Endodermal cell (in vitro differentiated cells): ENCODE measurements around the gene NSUN6. TPM values are rescaled to one million over a fixed set of nuclear protein-coding genes. Genes with fewer than 3 reads are reported as not detected.

ENCODE experiments used
- DNase-seq: peaks from one replicate; pipeline ENCODE4 v3.0.0-alpha.2; 2017
- H3K27ac ChIP-seq: 2 replicates; pipeline ENCODE4 v1.5.1; 2013; ENCODE audit warnings: mild to moderate bottlenecking, low read depth, low read length, moderate library complexity
- H3K27me3 ChIP-seq: 2 replicates; pipeline ENCODE4 v1.6.1; 2013; ENCODE audit warnings: mild to moderate bottlenecking, low read length, moderate library complexity; ENCODE audit not compliant: insufficient read depth, control insufficient read depth, poor library complexity, severe bottlenecking
- H3K36me3 ChIP-seq: 2 replicates; pipeline ENCODE4 v1.7.0; 2013; ENCODE audit warnings: mild to moderate bottlenecking, low read length, moderate library complexity; ENCODE audit not compliant: control insufficient read depth, insufficient read depth
- H3K4me1 ChIP-seq: one replicate; pipeline ENCODE4 v1.7.0; 2013; ENCODE audit warnings: low read length; ENCODE audit not compliant: control insufficient read depth, insufficient read depth
- H3K4me3 ChIP-seq: 2 replicates; pipeline ENCODE4 v1.5.1; 2013; ENCODE audit warnings: mild to moderate bottlenecking, low read length, moderate library complexity
- H3K9ac ChIP-seq: 2 replicates; pipeline ENCODE4 v1.6.1; 2013; ENCODE audit warnings: mild to moderate bottlenecking, low read length, moderate library complexity; ENCODE audit not compliant: poor library complexity, severe bottlenecking; ENCODE audit errors: extremely low read depth
- H3K9me3 ChIP-seq: 2 replicates; pipeline ENCODE4 v1.6.1; 2013; ENCODE audit warnings: mild to moderate bottlenecking, low read length, moderate library complexity; ENCODE audit not compliant: control insufficient read depth
- H3K27ac Mint-ChIP-seq: 2 replicates; pipeline ENCODE4 v1.8.0; 2020; ENCODE audit warnings: mixed read lengths
- H3K27me3 Mint-ChIP-seq: 2 replicates; pipeline ENCODE4 v1.8.0; 2021; ENCODE audit warnings: mild to moderate bottlenecking, mixed read lengths; ENCODE audit not compliant: insufficient read depth
- H3K36me3 Mint-ChIP-seq: 2 replicates; pipeline ENCODE4 v1.8.0; 2020; ENCODE audit warnings: low read depth, mixed read lengths
- H3K4me1 Mint-ChIP-seq: 2 replicates; pipeline ENCODE4 v1.8.0; 2020; ENCODE audit warnings: mixed read lengths
- H3K4me3 Mint-ChIP-seq: 2 replicates; pipeline ENCODE4 v1.8.0; 2020; ENCODE audit warnings: mild to moderate bottlenecking, moderate library complexity, mixed read lengths
- H3K9me3 Mint-ChIP-seq: 2 replicates; pipeline ENCODE4 v1.8.0; 2020; ENCODE audit warnings: mild to moderate bottlenecking, mixed read lengths
- WGBS, 2 experiments: methylation state at CpG; one replicate each; pipeline versions ENCODE4 v1.1.5 to v1.1.7; 2013; ENCODE audit warnings: missing lambda C conversion rate in 2 of 2, mixed read lengths in 1 of 2; ENCODE audit not compliant: insufficient coverage in 1 of 2, insufficient read length in 1 of 2; 5-methylcytosine and 5-hydroxymethylcytosine counted together
- total RNA-seq, 2 donors: library from RNA; stranded (reverse); fragmentation: NEBNext Ultra II Directional in 1 of 2; extraction: Animal tissue kit (Norgen Biotek cat#: 25700) in 1 of 2; gene quantifications; 2 replicates in 1 of 2; 3 replicates in 1 of 2; pipeline ENCODE4 v1.2.1, GENCODE V29; 2021
- TF ChIP-seq, protein P1 (sequence below): fragments of 200-600 bp; sonication (generic); conservative IDR thresholded peaks from 2 replicates; pipeline ENCODE4 v1.5.0; 2021; ENCODE audit warnings: antibody characterized with exemption, mild to moderate bottlenecking

NSUN6 gene
- total RNA-seq, 2 donors from 2014 or later, result 10.6 to 15.4 TPM

DNA sequence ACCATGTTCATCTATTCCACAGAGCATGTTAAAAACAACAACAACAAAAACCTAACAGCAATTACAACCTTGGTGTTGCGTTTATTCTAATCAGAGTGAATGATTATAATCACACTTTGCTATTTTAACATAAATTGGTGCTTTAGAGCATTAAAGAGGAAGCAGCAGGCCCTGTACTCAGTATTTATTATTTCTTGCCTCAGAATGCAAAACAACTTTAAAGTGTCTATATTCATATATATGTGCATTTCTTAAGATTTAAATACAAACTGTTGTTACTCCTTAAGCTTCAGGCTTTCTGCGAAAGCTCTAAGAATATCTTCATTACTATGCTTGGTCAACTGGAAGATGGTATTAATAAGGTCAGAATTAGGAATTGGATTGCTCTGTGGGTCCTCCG, 29.4 kb upstream of the NSUN6 start:
- WGBS, 2 experiments, result 96 to 100% methylated on average over 1 to 3 of the region's 3 CpGs
- H3K4me3 ChIP-seq, result no peak overlapping the region
- no peak for DNase-seq
- Mint-ChIP-seq H3K27me3 (no peaks in the 10 kb centered on the region), H3K36me3 (peaks cover 4% of the 10 kb centered on the region), H3K4me3 (no peak overlapping the region), H3K4me1 (no peaks in the 10 kb centered on the region), H3K9me3 (no peaks in the 10 kb centered on the region), H3K27ac (no peak overlapping the region)
- H3K36me3 ChIP-seq, result peaks cover 59% of the 10 kb centered on the region
- H3K9ac ChIP-seq, result no peak overlapping the region
- no peaks in the 10 kb centered on the region for H3K4me1 ChIP-seq
- TF ChIP-seq, protein P1, sequence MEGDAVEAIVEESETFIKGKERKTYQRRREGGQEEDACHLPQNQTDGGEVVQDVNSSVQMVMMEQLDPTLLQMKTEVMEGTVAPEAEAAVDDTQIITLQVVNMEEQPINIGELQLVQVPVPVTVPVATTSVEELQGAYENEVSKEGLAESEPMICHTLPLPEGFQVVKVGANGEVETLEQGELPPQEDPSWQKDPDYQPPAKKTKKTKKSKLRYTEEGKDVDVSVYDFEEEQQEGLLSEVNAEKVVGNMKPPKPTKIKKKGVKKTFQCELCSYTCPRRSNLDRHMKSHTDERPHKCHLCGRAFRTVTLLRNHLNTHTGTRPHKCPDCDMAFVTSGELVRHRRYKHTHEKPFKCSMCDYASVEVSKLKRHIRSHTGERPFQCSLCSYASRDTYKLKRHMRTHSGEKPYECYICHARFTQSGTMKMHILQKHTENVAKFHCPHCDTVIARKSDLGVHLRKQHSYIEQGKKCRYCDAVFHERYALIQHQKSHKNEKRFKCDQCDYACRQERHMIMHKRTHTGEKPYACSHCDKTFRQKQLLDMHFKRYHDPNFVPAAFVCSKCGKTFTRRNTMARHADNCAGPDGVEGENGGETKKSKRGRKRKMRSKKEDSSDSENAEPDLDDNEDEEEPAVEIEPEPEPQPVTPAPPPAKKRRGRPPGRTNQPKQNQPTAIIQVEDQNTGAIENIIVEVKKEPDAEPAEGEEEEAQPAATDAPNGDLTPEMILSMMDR, result no peak
- H3K9me3 ChIP-seq, result no peaks in the 10 kb centered on the region
- no peaks in the 10 kb centered on the region for H3K27me3 ChIP-seq
- H3K27ac ChIP-seq, result no peak overlapping the region

DNA sequence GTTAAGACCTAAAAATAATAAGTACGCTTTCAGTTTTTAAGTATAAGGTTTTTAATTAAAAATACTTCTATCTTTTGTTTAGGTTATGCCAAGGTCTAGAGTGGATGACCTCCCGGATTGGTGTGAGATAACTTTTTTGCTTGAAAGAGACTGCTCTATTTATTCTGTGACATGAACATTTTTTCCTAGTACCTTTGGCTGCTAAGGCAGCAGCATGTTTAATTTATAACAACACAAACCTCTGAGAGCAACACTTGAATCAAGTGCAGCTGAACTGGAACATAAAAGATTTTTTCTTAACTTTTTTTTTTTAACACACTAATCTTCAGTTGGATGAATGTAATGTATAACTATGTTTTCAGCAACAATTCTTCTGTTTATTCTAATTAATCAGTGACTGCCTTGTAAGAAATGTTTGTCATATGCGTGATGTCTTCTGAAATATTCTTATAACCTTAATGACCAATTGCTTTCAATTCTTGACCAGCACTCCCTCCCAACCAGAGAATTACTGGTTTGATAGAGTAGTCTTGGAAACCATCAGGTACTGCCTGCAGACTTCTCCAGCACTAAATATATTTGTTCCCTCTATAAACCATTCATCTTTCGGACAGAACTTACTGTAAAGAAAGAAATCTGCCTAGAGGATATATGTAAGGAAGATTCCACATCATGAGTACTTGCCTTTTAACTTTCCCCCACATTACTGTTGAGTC, 23.9 kb upstream of the NSUN6 start:
- no peaks in the 10 kb centered on the region for H3K27me3 Mint-ChIP-seq
- no peaks in the 10 kb centered on the region for H3K9me3 Mint-ChIP-seq
- H3K9me3 ChIP-seq, result no peaks in the 10 kb centered on the region
- no peak overlapping the region for H3K9ac ChIP-seq
- H3K4me3 ChIP-seq, result no peak overlapping the region
- no peaks in the 10 kb centered on the region for H3K4me1 Mint-ChIP-seq
- peaks cover 94% of the 10 kb centered on the region for H3K36me3 ChIP-seq
- 93% methylated on average over 4 of the region's 4 CpGs; no CpG with 5 or more reads in 1 of the 2 experiments for WGBS, 2 experiments
- peaks cover 47% of the 10 kb centered on the region for H3K36me3 Mint-ChIP-seq
- no peak overlapping the region for H3K4me3 Mint-ChIP-seq
- H3K27ac Mint-ChIP-seq, result no peak overlapping the region
- H3K4me1 ChIP-seq, result no peaks in the 10 kb centered on the region
- no peak for DNase-seq
- TF ChIP-seq, protein P1, result no peak
- H3K27me3 ChIP-seq, result no peaks in the 10 kb centered on the region
- no peak overlapping the region for H3K27ac ChIP-seq

DNA sequence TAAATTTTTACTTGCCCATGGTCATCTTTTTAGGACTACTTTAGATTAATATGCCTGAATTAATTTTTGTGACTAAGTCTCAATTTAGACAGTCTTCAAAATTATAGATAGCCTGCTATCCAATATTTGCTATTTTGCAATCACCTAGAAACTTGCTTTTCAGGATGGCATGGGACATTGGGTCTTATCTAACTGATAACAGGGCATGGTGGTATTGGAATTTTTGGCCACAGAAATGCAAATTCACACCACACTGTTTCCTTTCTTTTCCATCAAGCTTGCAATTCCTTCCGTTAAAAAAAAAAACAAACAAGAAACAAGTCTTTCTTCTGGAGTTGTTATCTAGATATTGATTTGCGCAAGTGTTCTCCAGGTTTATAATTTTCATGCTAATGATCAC, 16.6 kb upstream of the NSUN6 start:
- no peak overlapping the region for H3K4me3 ChIP-seq
- peak overlapping the region; percentile 52 for H3K27ac Mint-ChIP-seq
- WGBS, 2 experiments, result 52 to 70% methylated on average over 2 of the region's 2 CpGs

More for the DNA sequence above, 16.6 kb upstream of the NSUN6 start:
- no peaks in the 10 kb centered on the region for H3K9me3 Mint-ChIP-seq
- Histone ChIP-seq H3K9ac (no peak overlapping the region), H3K36me3 (peaks cover 70% of the 10 kb centered on the region), H3K27me3 (no peaks in the 10 kb centered on the region), H3K4me1 (peaks cover 4% of the 10 kb centered on the region), H3K9me3 (peaks cover 7% of the 10 kb centered on the region), H3K27ac (no peak overlapping the region)
- TF ChIP-seq, protein P1, result no peak
- peaks cover 31% of the 10 kb centered on the region for H3K4me1 Mint-ChIP-seq
- H3K36me3 Mint-ChIP-seq, result peaks cover 58% of the 10 kb centered on the region
- H3K4me3 Mint-ChIP-seq, result no peak overlapping the region
- no peaks in the 10 kb centered on the region for H3K27me3 Mint-ChIP-seq
- no peak for DNase-seq
